ENCODE measurements around the gene CTIF. TPM values are rescaled to one million over a fixed set of nuclear protein-coding genes. Genes with fewer than 3 reads are reported as not detected.

Gene CTIF
- polyA plus RNA-seq, 3 donors, result 0.38 to 8.7 (median 1.2) TPM

DNA sequence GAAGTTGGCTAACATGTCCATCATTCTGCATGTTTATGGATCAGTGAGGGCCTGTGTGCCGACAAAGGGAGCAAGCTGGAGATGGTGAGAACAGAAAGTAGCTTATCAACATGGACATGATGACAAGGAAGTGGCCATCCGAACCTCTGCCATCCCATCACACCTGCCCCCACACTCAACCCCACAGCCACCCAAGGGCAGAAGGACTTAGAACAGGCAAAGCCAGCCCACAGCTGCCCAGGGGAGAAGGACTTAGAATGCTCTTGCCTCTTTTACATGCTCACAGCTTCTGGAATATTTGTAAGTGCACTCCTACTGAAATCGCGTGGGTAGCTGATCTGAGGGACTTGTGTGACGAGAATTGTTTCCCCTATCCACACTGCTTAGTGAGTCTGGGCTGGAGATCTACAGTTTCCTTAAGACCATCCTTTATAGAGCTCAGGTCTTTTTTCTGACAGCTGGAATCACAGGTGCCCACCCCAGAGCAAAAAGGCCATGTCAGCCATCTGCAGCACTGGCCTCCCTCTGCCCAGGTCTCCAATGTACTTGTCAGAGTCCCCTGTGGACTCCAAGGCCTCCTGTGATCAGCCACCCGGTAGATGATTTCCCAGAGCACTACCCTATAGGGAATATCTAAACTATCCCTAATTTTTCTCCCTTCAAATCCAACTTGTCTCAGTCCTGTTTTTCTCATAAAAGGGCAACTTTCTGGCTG is 257.8 kb downstream of the CTIF start:
- H2AFZ ChIP-seq (ENCODE audit: insufficient read depth, low read depth, low read length, poor library complexity, severe bottlenecking), result no peak overlapping the region
- WGBS (ENCODE audit: insufficient coverage), result 100% methylated on average over 2 of the region's 6 CpGs
- H3K4me1 ChIP-seq (ENCODE audit: control insufficient read depth in 1 of 2, insufficient read depth in 2 of 2, low read length in 2 of 2), result peaks cover 5 to 13% of the 10 kb centered on the region in 2 donors
- H3K27me3 Mint-ChIP-seq (ENCODE audit: low read depth in 3 of 3), result peaks cover 0 to 3% (median 1%) of the 10 kb centered on the region in 3 donors
- no peaks in the 10 kb centered on the region for H3K9me3 ChIP-seq (replicated peaks in 1 of 2; ENCODE audit: control insufficient read depth in 1 of 2, insufficient read depth in 1 of 2, low read length in 2 of 2)
- H4K20me1 ChIP-seq (ENCODE audit: insufficient read depth, low read length), result no peaks in the 10 kb centered on the region
- no peaks in the 10 kb centered on the region for H3K27me3 ChIP-seq (ENCODE audit: control insufficient read depth in 2 of 2, insufficient read depth in 2 of 2, low read length in 2 of 2)
- no peak overlapping the region for H3K4me3 Mint-ChIP-seq
- H3K9me3 Mint-ChIP-seq, result peaks cover 0 to 3% (median 0%) of the 10 kb centered on the region in 7 donors
- no peak overlapping the region for H3K9ac ChIP-seq (ENCODE audit: insufficient read depth, low read length, poor library complexity, severe bottlenecking)
- peaks cover 0 to 18% of the 10 kb centered on the region in 2 donors for H3K36me3 ChIP-seq (replicated peaks in 1 of 2; ENCODE audit: control insufficient read depth in 1 of 2, insufficient read depth in 2 of 2, low read length in 2 of 2)
- no peak overlapping the region for H3K27ac ChIP-seq (ENCODE audit: low read depth in 1 of 2, low read length in 2 of 2)
- no peak overlapping the region for H3K4me2 ChIP-seq (replicated peaks; ENCODE audit: extremely low read depth, low read length, poor library complexity, severe bottlenecking)
- H3K27ac Mint-ChIP-seq, result no peak overlapping the region
- H3K79me2 ChIP-seq (ENCODE audit: insufficient read depth, low read length), result no peaks in the 10 kb centered on the region
- intact Hi-C loops (cut with micrococcal nuclease), result no loop called here
- peaks cover 16% of the 10 kb centered on the region for H3K4me1 Mint-ChIP-seq
- DNase-seq, result no peak
- no peak overlapping the region for H3K4me3 ChIP-seq (replicated peaks in 1 of 3; ENCODE audit: low read depth in 2 of 3, low read length in 3 of 3)
- TF ChIP-seq, protein P1, sequence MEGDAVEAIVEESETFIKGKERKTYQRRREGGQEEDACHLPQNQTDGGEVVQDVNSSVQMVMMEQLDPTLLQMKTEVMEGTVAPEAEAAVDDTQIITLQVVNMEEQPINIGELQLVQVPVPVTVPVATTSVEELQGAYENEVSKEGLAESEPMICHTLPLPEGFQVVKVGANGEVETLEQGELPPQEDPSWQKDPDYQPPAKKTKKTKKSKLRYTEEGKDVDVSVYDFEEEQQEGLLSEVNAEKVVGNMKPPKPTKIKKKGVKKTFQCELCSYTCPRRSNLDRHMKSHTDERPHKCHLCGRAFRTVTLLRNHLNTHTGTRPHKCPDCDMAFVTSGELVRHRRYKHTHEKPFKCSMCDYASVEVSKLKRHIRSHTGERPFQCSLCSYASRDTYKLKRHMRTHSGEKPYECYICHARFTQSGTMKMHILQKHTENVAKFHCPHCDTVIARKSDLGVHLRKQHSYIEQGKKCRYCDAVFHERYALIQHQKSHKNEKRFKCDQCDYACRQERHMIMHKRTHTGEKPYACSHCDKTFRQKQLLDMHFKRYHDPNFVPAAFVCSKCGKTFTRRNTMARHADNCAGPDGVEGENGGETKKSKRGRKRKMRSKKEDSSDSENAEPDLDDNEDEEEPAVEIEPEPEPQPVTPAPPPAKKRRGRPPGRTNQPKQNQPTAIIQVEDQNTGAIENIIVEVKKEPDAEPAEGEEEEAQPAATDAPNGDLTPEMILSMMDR (IDR thresholded peaks at IDR 0.05), result no peak
- H3K36me3 Mint-ChIP-seq, result peaks cover 44 to 63% of the 10 kb centered on the region in 2 donors

DNA sequence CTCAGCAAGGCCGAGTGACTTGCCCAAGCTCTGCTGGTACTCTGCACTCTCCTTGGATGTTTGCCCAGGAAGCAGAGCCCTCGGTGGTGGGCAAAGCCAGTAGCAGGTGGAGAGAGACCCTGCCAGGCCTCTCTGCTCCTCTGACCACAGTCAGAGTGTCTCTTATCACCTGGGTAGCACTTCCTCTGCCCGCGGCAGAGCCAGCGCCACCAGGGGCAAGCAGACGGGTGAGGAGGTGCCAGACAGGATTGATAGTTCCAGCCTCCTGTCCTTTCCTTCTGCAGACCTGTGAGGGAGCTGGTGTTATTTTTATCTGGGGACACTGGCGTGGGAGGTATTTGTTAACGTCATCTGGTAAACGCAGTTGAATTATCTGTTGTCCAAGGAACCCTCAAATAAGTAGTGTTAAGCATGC is 259.0 kb downstream of the CTIF start:
- Mint-ChIP-seq H3K4me3 (no peak overlapping the region), H3K4me1 (peaks cover 5% of the 10 kb centered on the region), H3K9me3 (peaks cover 0 to 3% (median 0%) of the 10 kb centered on the region in 7 donors), H3K27ac (no peak overlapping the region), H3K36me3 (peaks cover 41 to 66% of the 10 kb centered on the region in 2 donors), H3K27me3 (ENCODE audit: low read depth in 3 of 3) (peaks cover 0 to 3% (median 1%) of the 10 kb centered on the region in 3 donors)
- TF ChIP-seq, protein P1 (IDR thresholded peaks at IDR 0.05), result no peak
- no peak for DNase-seq
- intact Hi-C loops (cut with micrococcal nuclease), result no loop called here
- H2AFZ ChIP-seq (ENCODE audit: insufficient read depth, low read depth, low read length, poor library complexity, severe bottlenecking), result no peak overlapping the region
- H3K4me1 ChIP-seq (ENCODE audit: control insufficient read depth in 1 of 2, insufficient read depth in 2 of 2, low read length in 2 of 2), result peaks cover 0 to 1% of the 10 kb centered on the region in 2 donors
- no peaks in the 10 kb centered on the region for H3K79me2 ChIP-seq (ENCODE audit: insufficient read depth, low read length)
- H3K4me2 ChIP-seq (replicated peaks; ENCODE audit: extremely low read depth, low read length, poor library complexity, severe bottlenecking), result no peak overlapping the region
- no peaks in the 10 kb centered on the region for H3K27me3 ChIP-seq (ENCODE audit: control insufficient read depth in 2 of 2, insufficient read depth in 2 of 2, low read length in 2 of 2)
- H3K4me3 ChIP-seq (replicated peaks in 1 of 3; ENCODE audit: low read depth in 2 of 3, low read length in 3 of 3), result no peak overlapping the region
- peaks cover 0 to 26% of the 10 kb centered on the region in 2 donors for H3K36me3 ChIP-seq (replicated peaks in 1 of 2; ENCODE audit: control insufficient read depth in 1 of 2, insufficient read depth in 2 of 2, low read length in 2 of 2)
- WGBS (ENCODE audit: insufficient coverage), result 22% methylated on average over 7 of the region's 9 CpGs
- no peaks in the 10 kb centered on the region for H3K9me3 ChIP-seq (replicated peaks in 1 of 2; ENCODE audit: control insufficient read depth in 1 of 2, insufficient read depth in 1 of 2, low read length in 2 of 2)
- H4K20me1 ChIP-seq (ENCODE audit: insufficient read depth, low read length), result no peaks in the 10 kb centered on the region
- H3K9ac ChIP-seq (ENCODE audit: insufficient read depth, low read length, poor library complexity, severe bottlenecking), result no peak overlapping the region
- no peak overlapping the region for H3K27ac ChIP-seq (ENCODE audit: low read depth in 1 of 2, low read length in 2 of 2)
